Measurements from ENCODE around the gene MDFI.

The MDFI gene

DNA sequence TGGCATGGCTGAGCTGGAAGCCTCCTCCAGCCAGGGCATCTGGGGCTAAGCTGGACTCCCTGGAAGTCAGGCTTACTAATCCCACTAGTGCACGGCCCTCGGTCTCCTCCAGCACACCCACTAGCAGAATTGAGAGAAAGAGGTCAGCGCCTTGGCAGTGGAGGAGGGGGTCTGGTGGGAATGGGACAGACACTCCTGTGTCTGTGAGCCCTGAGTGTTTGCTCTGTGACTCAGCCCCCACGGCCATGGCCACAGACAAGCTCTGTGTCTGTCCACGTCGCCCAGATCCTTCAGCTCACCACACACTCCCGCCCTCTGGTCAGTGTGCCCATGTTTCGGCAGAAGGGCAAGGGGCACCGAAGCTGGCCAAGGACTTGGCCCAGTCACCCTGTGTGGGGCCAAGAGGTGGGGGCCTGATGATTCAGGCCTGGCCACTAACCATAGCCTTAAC lies 8.8 kb downstream of the MDFI start:
- TF ChIP-seq, protein P1, sequence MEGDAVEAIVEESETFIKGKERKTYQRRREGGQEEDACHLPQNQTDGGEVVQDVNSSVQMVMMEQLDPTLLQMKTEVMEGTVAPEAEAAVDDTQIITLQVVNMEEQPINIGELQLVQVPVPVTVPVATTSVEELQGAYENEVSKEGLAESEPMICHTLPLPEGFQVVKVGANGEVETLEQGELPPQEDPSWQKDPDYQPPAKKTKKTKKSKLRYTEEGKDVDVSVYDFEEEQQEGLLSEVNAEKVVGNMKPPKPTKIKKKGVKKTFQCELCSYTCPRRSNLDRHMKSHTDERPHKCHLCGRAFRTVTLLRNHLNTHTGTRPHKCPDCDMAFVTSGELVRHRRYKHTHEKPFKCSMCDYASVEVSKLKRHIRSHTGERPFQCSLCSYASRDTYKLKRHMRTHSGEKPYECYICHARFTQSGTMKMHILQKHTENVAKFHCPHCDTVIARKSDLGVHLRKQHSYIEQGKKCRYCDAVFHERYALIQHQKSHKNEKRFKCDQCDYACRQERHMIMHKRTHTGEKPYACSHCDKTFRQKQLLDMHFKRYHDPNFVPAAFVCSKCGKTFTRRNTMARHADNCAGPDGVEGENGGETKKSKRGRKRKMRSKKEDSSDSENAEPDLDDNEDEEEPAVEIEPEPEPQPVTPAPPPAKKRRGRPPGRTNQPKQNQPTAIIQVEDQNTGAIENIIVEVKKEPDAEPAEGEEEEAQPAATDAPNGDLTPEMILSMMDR (conservative IDR thresholded peaks at IDR 0.05) = no peak
- H3K27ac ChIP-seq = no peak overlapping the region

DNA sequence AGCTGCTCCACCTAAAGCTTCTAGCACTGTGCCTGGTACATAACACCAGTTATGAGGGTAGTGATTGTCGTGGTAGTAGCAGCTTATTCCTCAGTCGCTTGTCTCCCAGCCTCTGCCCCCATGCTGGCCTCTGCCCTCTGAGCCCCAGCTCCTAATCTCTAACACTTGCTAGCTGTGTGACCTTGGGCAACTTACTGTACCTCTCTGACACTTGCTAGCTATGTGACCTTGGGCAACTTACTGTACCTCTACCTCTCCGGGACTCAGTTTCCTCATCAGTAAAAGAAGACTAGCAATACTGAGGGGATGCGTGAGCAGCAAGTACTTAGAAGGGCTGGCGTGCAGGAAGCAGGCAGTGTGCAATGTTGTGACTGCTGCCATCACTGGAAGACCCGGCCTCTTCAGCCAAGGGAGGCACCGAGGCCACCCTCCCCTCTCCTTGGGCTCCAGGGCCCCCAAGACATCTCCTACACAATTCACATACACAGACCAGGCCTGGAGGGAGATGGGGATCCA lies 9.9 kb downstream of the MDFI start:
- H3K27ac ChIP-seq = no peak overlapping the region
- TF ChIP-seq, protein P1 (conservative IDR thresholded peaks at IDR 0.05) = no peak

DNA sequence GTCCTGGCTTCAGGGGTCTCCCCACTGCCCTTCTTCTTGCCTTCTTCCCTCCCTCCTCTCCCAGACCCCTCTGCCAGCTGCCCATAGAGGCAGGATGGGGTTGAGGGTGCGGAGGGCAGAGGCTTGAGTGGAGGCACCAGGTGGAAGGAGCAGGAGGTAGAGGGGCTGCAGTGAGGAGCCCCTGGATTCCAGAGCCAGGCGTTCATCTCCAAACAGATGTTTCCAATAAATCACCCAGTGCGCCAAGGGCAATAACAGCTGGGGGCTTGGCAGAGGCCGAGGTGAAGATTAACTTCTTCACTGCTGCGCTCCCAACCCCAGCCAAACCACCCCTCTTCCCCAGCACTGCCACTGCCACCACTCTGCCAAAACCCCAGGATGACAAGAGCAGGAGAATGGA lies 10.7 kb downstream of the MDFI start:
- H3K27ac ChIP-seq = no peak overlapping the region

DNA sequence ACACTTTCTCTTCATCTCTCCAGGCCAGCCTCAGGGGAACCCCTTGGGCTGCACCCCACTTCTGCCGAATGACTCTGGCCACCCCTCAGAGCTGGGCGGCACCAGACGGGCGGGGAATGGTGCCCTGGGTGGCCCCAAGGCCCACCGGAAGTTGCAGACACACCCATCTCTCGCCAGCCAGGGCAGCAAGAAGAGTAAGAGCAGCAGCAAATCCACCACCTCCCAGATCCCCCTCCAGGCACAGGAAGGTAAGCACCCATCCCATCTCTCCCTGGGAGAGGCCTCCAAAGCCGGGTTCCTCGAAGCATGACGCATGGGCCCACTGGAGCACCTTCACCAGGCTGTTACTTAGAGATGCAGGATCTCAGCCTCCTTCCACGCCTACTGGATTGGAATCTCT lies 11.3 kb downstream of the MDFI start:
- TF ChIP-seq, protein P1 (conservative IDR thresholded peaks at IDR 0.05) = no peak
- no peak overlapping the region for H3K27ac ChIP-seq

More for the DNA sequence above, 10.7 kb downstream of the MDFI start:
- TF ChIP-seq, protein P1 (conservative IDR thresholded peaks at IDR 0.05) = no peak

DNA sequence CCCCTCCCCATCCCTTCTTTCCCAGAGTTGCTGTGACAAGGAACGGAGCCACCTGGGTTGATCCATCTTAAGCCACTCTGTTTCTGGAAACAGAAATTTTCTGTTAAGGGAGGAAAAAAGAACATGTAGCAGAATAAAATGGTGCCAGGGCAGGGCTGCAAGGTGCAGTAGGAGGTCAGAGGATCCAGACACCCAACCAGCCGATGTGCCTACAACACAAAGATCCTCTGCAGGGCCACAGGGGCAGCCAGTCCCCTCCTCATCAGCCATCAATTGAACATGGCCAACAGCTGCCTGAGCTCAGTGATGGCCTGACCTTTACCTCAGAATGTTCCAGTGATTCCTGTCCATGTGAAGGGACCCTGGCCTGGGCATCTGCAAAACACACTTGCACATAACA lies 11.9 kb downstream of the MDFI start:
- H3K27ac ChIP-seq = no peak overlapping the region
- TF ChIP-seq, protein P1 (conservative IDR thresholded peaks at IDR 0.05) = no peak

DNA sequence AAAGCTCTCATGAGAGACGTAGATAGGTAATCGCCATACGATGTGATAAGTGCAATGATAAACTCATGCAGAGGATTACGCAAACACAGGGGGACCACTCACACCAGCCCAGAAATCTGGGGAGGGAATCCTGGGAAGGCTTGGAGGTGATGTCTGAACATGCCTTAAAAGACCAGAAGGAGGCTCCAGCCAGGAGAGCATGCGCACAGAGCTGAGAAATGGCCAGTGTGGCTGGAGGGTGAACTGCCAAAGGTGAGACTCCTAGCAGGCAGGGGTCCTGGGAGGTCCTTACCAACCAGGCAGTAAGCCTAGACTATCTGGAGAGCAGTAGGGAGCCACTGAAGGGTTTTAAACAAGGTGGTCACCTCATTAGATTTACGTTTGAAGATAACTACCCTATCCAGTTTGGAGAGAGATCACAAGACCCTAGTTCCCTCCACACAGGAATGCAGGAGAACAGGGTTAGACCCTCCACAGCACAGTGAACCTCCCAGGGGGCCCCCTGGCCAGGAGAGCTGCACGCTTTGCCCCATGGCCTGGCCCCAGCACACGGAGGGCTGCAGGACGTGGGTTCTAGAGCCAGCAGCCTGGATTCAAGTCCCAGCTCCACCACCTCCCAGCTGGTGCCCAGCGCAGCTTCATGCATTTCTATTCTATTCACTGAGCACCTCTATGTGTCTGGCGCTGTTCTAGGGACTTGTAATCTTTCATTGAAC lies 13.1 kb downstream of the MDFI start:
- H3K27ac ChIP-seq = peak overlapping the region; percentile 98

DNA sequence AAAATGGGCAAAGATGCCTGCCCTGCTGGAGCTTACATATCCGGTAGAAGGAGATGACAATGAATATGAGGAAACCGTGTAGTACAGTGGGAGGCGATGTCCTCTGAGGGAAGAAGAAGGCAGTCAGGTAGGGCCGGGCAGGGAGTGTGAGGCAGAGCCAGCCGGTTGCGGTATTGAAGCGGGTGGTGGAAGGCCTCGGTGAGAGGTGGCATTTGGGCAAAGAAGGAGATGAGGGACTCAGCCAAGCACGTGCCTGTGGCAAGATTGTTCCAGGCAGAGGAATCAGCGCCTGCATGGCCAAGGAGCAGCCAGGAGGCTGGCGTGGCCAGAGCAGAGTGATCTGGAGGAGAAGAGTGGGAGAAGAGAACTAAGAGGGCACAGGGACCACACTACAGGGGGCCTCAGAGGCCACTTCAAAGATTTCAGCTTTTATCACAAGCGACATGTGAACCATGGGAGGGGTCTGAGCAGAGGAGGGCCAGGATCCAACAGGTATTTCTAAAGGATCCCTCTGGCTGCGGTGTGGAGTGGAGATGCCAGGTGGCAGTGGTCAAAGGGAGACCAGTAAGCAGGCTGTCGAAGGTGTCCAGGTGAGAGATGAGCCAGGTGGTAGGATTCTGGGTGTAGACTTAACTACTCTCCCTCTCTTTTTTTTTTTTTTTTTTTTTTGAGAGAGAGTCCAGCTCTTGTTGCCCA lies 13.8 kb downstream of the MDFI start:
- peak overlapping the region; percentile 98 for H3K27ac ChIP-seq
- TF ChIP-seq, protein P1 (conservative IDR thresholded peaks at IDR 0.05) = no peak

More for the DNA sequence above, 13.1 kb downstream of the MDFI start:
- TF ChIP-seq, protein P1 (conservative IDR thresholded peaks at IDR 0.05) = no peak
